HEK293T (cell line): ENCODE data around the gene PIK3CD.

Experiments
- CTCF ChIA-PET: fragments of 350-600 bp; formaldehyde crosslinking; extraction: SDS; loops from one replicate; lab custom pipeline; 2021; ENCODE audit warnings: antibody characterized with exemption, inconsistent platforms; lab: Yijun Ruan, JAX
- POLR2A ChIA-PET: fragments of 350-600 bp; formaldehyde crosslinking; extraction: SDS; loops from one replicate; lab custom pipeline; 2020; ENCODE audit warnings: antibody characterized with exemption, inconsistent platforms; lab: Yijun Ruan, JAX
- DNase-seq: peaks from one replicate; pipeline ENCODE4 v3.0.0; 2012; ENCODE audit warnings: mixed read lengths; ENCODE audit errors: extremely low spot score
- ARNT ChIP-seq: fragments of 450-650 bp; IDR thresholded peaks from 2 replicates; pipeline ENCODE4 v1.6.1; 2017; ENCODE audit warnings: mild to moderate bottlenecking
- BHLHE40 ChIP-seq: fragments of 450-650 bp; IDR thresholded peaks from 2 replicates; pipeline ENCODE4 v1.6.1; 2016; ENCODE audit warnings: mild to moderate bottlenecking, moderate library complexity, borderline replicate concordance
- CTBP1 ChIP-seq: fragments of 450-650 bp; IDR thresholded peaks from 2 replicates; pipeline ENCODE4 v1.6.1; 2016; ENCODE audit warnings: borderline replicate concordance
- ELF4 ChIP-seq: fragments of 450-650 bp; IDR thresholded peaks from 2 replicates; pipeline ENCODE4 v1.6.1; 2017; ENCODE audit warnings: antibody characterized with exemption
- FOXA1 ChIP-seq: fragments of 450-650 bp; IDR thresholded peaks from 2 replicates; pipeline ENCODE4 v1.6.1; 2016; ENCODE audit warnings: mild to moderate bottlenecking
- FOXK2 ChIP-seq: fragments of 450-650 bp; IDR thresholded peaks from 2 replicates; pipeline ENCODE4 v1.6.1; 2016; ENCODE audit warnings: mild to moderate bottlenecking
- FOXM1 ChIP-seq: fragments of 450-650 bp; IDR thresholded peaks from 2 replicates; pipeline ENCODE4 v1.6.1; 2017; ENCODE audit warnings: mild to moderate bottlenecking, borderline replicate concordance
- HDGF ChIP-seq: fragments of 450-650 bp; IDR thresholded peaks from 2 replicates; pipeline ENCODE4 v1.6.1; 2017; ENCODE audit warnings: antibody characterized with exemption, borderline replicate concordance
- L3MBTL2 ChIP-seq: fragments of 450-650 bp; conservative IDR thresholded peaks from 2 replicates; pipeline ENCODE4 v1.6.1; 2016; ENCODE audit warnings: mild to moderate bottlenecking
- LEF1 ChIP-seq: fragments of 450-650 bp; IDR thresholded peaks from 2 replicates; pipeline ENCODE4 v1.6.1; 2017; ENCODE audit warnings: mild to moderate bottlenecking, borderline replicate concordance
- NFRKB ChIP-seq: fragments of 450-650 bp; IDR thresholded peaks from 2 replicates; pipeline ENCODE4 v1.6.1; 2016; ENCODE audit warnings: mild to moderate bottlenecking, moderate library complexity
- PKNOX1 ChIP-seq: fragments of 450-650 bp; IDR thresholded peaks from 2 replicates; pipeline ENCODE4 v1.6.1; 2016
- SP1 ChIP-seq: fragments of 450-650 bp; IDR thresholded peaks from 2 replicates; pipeline ENCODE4 v1.6.1; 2017
- SUZ12 ChIP-seq: fragments of 450-650 bp; IDR thresholded peaks from 2 replicates; pipeline ENCODE4 v1.6.1; 2016; ENCODE audit warnings: mild to moderate bottlenecking
- TARDBP ChIP-seq: fragments of 450-650 bp; IDR thresholded peaks from 2 replicates; pipeline ENCODE4 v1.6.1; 2016
- ZNF384 ChIP-seq: fragments of 450-650 bp; IDR thresholded peaks from 2 replicates; pipeline ENCODE4 v1.6.1; 2016

PIK3CD gene

GRCh38 chr1:9643351-9644256 is 7.9 kb upstream of the PIK3CD start:
- no peak for DNase-seq
- ChIA-PET POLR2A (no interaction called here), CTCF (interaction anchor here (0.8 kb wide), 1 partner anchor 17 kb away, joined by 3 read pairs; no protein-coding TSS in a partner anchor)
- TF ChIP-seq HDGF (no peak), LEF1 (no peak), ARNT (no peak), BHLHE40 (no peak), ZNF384 (no peak), PKNOX1 (no peak), ELF4 (no peak), L3MBTL2 (no peak), FOXK2 (no peak), CTBP1 (no peak), TARDBP (no peak), FOXM1 (no peak)

- ChIA-PET POLR2A (no interaction called here), CTCF (no interaction called here)
- DNase-seq, result no peak
- TF ChIP-seq ZNF384 (no peak), HDGF (no peak), L3MBTL2 (no peak), FOXA1 (no peak), TARDBP (no peak), ARNT (no peak), NFRKB (no peak), LEF1 (no peak), SUZ12 (no peak)
Observed at GRCh38 chr1:9646037-9646436, 5.5 kb upstream of the PIK3CD start.

- CTCF ChIA-PET, result no interaction called here
Observed at GRCh38 chr1:9648171-9648570, 3.4 kb upstream of the PIK3CD start.

GRCh38 chr1:9649769-9650168 is 1.8 kb upstream of the PIK3CD start:
- TF ChIP-seq ZNF384 (no peak), ARNT (no peak), ELF4 (no peak), PKNOX1 (no peak), SP1 (no peak), SUZ12 (no peak), HDGF (no peak), FOXK2 (no peak), FOXA1 (no peak), FOXM1 (no peak), BHLHE40 (no peak), TARDBP (no peak), NFRKB (no peak), L3MBTL2 (no peak), CTBP1 (no peak), LEF1 (no peak)
- no peak for DNase-seq
- ChIA-PET POLR2A (no interaction called here), CTCF (no interaction called here)

More at GRCh38 chr1:9648171-9648570, 3.4 kb upstream of the PIK3CD start:
- no peak for DNase-seq
- TF ChIP-seq PKNOX1, result no peak
- POLR2A ChIA-PET, result no interaction called here

GRCh38 chr1:9651220-9651564 is 339 bp upstream of the PIK3CD start:
- ChIA-PET CTCF (interaction anchor here (0.6 kb wide), 1 partner anchor 18 kb away, joined by 3 read pairs; no protein-coding TSS in a partner anchor), POLR2A (no interaction called here)
- TF ChIP-seq BHLHE40, result no peak
- TF ChIP-seq PKNOX1, result no peak
- no peak for TF ChIP-seq ELF4
- TF ChIP-seq CTBP1, result no peak
- TF ChIP-seq ZNF384, result no peak
- TF ChIP-seq NFRKB, result no peak
- no peak for TF ChIP-seq L3MBTL2
- TF ChIP-seq FOXK2, result no peak
- no peak for TF ChIP-seq FOXM1
- no peak for TF ChIP-seq ARNT
- no peak for TF ChIP-seq SP1
- TF ChIP-seq FOXA1, result no peak
- no peak for DNase-seq
